ENCODE measurements around the gene TBC1D5.
A peak's percentile ranks its signal among the peaks of the same experiment; 100 is the strongest.
"Not testable (repeated sequence)": the region's sequence is repeated elsewhere in the genome, so short reads cannot be mapped to it uniquely, and the experiment has no call there.

The TBC1D5 gene, protein sequence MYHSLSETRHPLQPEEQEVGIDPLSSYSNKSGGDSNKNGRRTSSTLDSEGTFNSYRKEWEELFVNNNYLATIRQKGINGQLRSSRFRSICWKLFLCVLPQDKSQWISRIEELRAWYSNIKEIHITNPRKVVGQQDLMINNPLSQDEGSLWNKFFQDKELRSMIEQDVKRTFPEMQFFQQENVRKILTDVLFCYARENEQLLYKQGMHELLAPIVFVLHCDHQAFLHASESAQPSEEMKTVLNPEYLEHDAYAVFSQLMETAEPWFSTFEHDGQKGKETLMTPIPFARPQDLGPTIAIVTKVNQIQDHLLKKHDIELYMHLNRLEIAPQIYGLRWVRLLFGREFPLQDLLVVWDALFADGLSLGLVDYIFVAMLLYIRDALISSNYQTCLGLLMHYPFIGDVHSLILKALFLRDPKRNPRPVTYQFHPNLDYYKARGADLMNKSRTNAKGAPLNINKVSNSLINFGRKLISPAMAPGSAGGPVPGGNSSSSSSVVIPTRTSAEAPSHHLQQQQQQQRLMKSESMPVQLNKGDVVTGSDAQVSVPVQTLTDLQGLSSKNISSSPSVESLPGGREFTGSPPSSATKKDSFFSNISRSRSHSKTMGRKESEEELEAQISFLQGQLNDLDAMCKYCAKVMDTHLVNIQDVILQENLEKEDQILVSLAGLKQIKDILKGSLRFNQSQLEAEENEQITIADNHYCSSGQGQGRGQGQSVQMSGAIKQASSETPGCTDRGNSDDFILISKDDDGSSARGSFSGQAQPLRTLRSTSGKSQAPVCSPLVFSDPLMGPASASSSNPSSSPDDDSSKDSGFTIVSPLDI

DNA sequence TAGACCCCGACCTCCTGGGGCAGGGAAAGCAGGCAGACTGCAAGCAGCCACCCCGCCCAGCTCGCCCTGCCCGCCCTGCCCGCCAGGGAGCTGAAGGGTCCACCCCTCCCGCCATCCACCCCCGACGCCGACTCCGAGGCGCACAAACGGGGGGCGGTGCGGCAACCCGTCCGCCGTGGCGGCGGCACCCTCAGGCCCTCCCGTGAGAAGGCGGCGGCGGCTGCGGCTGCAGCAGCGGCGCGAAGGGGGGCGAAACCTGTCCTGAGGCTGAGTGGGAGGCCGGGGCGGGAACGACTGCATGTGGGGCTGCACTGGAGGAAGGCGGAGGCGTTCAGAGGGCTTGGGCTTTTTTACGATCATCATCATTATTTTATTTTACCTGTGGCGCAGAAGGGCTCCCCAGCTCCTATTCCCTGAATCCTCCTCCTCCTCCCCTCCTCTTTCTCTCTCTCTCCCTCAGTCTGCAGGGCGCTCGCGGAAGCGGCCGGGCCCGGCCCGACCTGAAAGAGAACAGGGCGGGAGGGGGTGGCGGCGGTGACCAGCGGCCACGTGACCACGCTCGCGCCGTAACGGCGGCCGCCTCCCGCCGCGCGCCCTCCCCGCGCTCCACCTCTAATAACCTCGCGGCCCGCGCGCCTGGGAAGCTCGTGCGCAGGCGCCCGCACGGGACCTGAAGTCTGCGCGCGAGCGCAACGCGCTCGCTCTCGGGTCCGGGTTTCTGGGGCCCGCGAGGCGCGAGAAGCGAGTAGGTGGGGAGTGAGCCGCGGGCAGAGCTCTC lies at the start of gene TBC1D5:
Gene TBC1D5 (minus strand): TSS at position 530 of the 778 bp plus-strand sequence. CDS start 234,061 bp downstream, outside the sequence.
- peak; percentile 95 for DNase-seq

DNA sequence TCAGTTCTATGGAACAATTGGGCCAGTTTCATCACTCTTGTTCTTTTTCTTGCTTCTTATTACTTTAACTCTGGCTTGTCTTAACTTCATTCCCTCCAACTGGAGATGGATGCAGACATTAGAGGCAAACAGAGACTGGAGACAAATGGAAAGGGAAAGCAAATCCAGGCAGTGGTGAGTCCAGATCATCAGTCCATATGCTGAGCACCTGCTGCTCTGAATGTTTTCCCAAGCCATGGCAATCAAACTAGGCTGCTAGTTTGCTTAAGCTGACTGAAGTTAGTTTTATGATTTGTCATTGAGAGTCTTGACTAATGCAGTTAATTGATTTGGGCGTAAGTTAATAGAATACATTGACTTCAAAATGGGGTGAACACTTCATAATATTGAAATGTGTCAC lies 41.0 kb upstream of the TBC1D5 start:
- DNase-seq = no peak

DNA sequence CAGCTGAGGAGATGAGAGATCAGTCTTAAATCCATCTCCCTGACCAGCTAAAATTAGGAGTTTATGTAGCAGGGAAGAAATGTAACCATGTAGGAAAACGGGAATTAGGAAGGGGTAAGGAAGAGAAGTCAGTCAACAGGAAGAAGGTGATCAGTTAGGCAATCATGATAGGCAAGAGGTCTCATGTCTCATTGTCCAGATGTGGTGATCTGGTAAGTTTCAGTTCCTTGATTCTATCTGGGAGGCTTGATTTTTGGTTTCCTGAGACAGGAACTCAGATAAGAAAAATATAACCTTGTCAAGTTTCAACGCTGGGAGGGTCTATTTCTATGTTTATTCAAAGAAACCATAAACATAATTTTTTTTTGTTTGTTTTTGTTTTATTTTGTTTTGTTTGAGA lies 40.3 kb upstream of the TBC1D5 start:
- no peak for DNase-seq

DNA sequence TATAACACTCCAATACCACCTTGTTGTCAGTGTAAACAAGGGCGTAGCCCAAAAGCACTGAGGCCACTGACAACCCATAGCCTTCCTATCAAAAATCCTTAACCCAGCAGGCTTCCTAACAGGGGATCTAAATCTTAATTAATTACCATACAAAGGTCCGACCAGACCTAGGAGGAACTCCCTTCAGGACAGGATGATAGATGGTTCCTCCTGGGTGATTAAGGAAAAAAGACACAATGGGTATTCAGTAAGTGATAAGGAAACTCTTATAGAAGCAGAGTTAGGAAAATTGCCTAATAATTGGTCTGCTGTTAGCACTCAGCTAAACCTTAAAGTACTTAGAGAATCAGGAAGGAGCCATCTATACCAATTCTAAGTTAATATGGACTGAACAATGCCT lies 37.9 kb upstream of the TBC1D5 start:
- not testable (repeated sequence) for DNase-seq

DNA sequence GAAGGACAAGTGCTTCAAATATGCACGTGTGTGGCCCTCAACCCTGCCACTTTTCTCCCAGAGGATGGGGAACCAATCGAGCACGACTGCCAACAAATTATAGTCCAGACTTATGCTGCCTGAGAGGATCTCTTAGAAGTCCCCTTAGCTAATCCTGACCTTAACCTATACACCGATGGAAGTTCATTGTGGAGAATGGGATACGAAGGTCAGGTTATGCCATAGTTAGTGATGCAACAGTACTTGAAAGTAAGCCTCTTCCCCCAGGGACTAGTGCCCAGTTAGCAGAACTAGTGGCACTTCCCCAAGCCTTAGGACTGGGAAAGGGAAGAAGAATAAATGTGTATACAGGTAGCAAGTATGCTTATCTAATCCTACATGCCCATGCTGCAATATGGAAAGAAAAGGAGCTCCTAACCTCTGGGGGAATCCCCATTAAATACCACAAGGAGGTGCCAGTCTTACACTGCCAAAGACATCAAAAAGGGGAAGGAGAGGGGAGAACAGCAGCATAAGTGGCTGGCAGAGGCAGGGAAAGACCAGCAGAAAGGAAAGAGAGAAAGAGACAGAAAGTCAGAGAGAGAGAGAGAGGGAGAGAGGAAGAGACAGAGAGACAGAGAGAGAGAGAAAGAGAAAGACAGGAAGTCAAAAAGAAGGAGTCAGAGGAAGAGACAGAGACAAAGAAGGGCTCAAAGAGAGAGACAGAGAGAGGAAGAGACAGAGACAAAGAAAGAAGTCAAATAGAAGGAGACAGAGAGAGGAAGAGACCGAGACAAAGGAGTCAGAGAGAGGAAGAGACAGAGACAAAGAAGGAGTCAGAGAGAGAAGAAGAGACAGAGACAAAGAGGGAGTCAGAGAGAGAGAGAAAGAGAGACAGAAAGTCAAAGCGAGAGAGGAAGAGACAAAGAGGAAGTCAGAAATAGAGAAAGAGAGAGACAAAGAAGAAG lies 37.1 kb upstream of the TBC1D5 start:
- not testable (repeated sequence) for DNase-seq

DNA sequence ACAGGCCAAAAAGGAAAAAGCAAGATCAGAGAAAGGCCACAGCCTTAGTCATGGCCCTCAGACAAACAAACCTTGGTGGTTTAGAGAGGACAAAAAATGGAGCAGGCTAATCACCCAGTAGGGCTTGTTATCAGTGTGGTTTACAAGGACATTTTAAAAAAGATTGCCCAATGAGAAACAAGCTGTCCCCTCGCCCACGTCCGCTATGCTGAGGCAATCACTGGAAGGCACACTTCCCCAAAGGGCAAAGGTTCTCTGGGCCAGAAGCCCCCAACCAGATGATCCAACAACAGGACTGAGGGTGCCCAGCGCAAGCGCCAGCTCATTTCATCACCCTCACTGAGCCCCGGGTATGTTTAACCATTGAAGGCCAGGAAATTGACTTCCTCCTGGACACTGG lies 34.9 kb upstream of the TBC1D5 start:
- not testable (repeated sequence) for DNase-seq

DNA sequence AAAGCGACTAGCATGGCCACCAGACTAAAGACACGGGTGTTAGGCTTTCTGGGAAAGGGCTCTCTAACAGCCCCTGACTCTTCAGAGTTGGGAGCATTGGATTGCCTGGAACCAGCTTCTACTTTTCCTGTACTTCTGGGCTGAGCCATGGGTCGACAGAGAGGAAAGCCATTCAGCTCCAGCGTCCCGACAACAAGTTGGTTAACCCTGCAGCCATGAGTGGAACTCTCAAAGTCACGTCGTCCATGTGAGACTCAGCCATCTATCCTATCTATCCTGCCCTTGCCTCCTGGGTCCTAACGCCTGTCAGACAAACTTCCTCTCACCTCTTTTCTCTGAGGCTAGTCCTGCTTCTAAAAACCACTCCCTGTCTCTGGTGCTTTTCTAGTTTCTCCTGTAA lies 32.6 kb upstream of the TBC1D5 start:
- DNase-seq = no peak

DNA sequence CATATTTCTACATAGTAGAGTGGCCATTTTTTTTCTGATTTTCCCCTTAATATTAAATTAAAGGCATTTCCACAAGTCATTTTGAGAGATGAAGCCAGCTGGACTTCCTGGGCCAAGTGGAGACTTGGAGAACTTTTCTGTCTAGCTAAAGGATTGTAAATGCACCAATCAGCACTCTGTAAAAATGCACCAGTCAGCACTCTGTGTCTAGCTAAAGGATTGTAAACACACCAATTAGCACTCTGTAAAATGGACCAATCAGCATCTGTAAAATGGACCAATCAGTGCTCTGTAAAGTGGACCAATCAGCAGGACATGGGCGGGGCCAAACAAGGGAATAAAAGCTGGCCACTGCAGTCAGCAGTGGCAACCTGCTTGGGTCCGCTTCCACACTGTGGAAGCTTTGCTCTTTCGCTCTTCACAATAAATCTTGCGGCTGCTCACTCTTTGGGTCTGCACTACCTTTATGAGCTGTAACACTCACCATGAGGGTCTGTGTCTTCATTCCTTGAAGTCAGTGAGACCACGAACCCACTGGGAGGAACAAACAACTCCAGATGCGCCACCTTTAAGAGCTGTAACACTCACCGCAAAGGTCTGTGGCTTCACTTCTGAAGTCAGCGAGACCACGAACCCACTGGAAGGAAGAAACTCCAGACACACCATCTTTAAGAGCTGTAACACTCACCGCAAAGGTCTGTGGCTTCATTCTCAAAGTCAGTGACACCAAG lies 31.9 kb upstream of the TBC1D5 start:
- not testable (repeated sequence) for DNase-seq

DNA sequence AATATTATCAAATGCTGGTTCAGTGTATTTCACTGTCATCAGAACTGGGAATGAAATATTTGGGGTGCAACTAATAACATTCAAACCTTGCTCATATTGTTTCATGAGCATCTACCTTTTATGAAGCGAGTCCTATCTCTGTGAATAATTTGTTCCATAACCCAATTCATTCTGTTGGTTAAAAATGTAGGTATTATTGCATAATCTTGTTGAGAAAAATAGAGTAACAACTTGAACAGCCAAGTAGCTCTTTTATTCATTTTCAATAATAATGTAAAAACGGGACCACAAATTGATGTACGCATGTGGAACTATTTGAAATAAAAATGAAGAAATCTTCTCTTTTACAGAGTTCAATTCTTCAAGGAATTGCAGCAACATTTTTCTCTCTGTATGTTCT lies 30.1 kb upstream of the TBC1D5 start:
- DNase-seq = no peak

DNA sequence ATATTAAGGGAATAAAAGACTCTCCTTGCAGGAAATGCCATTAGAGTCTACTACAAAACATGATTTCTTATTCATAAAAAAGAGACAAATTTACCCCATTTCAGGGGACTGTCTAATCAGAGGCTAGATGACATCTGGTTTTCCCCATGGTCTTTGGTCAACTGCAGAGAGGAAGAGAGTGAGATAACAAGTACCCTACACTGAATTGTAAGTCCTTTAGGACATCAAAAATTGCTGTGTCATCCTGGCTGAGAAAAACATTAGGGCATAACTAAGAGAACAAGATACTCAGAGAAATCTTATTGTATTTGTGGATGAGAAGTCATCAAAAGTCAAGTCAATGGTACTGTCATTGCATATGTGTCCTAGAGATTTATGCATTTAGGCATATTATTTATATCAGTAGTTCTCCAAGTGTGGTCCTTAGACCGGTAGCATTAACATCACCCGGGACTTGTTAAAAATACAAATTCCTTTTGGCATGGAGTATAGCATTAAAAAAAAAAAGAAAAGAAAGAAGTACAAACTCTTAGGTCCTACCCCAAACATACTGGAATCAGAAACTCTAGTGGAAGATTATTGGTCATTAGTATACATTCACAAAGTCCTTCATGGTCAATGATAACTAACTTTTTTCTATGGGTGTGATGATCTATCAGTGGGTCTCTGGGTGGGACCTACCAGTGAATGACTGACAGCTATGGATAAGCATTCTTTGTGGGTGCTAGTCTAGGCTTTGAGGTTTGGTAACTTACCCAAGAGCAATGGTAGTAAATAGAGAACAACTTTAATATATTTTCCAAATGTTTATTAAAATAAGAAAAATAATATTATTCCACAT lies 29.0 kb upstream of the TBC1D5 start:
- DNase-seq = no peak

DNA sequence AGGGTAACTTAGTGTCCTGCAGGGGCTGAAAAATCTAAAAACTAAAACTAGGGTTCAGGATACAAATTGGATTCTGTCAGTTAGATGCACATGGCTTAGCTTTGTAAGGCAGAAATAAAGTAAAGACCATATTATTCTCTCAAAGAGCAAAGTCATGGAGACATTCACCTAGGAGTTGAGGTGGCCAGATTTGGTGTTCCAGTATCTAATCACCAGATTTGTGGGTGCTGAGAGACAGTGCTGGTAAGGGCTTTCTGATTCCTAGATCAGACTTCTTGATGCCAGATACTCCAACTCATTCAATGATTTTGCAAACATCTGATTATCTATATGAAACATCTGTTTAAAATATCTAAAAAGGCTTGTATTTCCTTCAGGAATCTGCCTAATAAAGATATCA lies 28.3 kb upstream of the TBC1D5 start:
- DNase-seq = no peak

DNA sequence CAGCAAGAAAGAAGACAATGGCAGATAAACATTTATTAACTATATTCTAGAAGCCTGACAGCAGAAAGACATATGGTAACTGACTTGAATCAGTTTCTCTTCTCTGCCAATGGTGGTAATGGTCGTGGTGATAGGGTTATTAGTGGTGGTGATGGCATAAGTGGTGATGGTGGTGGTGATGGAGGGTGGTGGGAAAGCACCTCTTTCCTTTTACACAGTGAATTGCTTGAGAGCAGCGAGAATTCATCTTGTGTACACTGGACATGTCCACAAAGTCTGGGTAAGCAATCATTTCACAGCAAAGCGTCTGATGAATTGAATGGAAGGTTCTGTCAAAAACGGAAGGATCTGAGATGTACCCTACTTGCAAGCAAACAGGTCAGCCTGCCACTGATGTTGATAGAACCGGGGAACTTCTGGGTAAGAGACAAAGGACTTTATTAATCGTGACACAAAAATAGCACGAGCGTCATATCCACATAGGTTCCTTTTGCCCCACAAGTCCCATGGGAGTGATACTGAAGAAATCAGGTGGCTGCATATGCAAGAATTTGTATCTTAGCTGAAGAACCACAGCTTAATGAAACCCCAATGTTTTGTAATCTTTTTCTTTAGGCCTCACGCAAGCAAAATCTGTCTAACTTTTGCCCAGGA lies 23.5 kb upstream of the TBC1D5 start:
- no peak for DNase-seq

DNA sequence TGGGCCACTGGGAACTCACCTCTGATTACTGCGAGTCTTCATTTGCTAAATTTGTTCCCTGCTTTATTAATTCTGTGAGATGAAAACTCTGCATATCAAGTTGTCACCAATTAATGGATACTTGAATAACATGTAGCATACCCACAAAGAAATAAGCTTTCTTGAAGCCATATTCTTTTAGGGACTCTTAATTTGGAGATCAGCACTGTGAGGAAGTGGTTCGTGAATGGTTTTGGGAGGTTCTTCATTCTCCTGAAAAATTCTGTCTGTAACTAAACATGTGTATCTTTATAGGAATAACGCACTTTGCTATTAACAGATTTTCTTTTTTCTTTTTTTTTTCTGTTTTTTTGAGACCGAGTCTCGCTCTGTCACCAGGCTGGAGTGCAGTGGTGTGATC lies 19.1 kb upstream of the TBC1D5 start:
- no peak for DNase-seq

DNA sequence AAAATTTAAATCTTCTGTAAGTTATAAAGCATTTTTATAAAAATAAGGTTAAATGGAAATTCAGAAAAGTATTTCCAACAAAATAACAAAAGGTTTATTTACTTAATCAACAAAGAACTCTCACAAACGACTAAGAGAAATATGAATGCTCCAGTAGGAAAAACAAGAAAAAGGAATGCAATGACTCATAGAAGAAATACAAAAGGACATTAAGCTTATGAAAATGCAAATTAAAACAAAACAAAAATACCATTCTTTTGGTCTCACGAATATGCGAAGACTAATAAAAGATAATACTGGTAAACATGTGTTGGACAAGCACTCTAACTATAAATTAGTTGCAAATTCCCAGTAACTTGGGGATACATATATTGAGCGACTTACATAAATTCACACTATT lies 17.5 kb upstream of the TBC1D5 start:
- DNase-seq = no peak

DNA sequence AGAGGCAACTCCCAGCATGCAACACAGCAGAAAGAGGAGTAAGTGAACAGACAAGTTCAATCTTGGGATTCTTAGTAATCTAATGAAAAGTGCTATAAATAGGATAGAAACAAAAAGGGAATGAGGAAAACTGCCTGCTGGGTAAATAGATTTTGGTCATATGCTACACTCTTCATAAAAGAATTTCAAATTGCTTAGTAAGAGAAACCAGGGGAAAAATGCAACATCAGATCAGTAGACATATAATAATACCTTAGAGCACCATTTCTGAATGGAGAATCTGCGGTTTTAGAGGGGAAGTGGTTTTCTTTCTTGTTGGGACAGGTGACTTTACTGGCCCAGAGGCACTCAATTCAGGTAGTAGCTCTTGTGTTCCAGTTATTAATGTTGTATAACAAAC lies 13.4 kb upstream of the TBC1D5 start:
- DNase-seq = no peak

DNA sequence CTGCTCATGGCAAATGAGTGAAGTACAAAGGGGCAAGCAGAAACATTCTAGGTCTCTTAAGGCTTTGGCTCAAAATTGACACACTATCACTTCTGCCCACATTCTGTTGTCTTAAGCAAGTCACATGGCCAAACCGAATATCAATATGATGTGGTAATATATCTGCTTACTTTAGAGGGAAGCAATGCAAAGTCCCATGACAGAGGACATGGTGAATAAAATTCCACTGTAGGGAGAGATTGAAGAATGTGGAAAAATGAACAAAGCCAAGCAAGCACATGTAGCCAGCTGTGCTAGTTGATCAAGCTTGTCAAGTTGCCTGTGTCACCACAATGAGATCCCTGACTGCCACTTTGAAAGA lies 11.2 kb upstream of the TBC1D5 start:
- DNase-seq = no peak

DNA sequence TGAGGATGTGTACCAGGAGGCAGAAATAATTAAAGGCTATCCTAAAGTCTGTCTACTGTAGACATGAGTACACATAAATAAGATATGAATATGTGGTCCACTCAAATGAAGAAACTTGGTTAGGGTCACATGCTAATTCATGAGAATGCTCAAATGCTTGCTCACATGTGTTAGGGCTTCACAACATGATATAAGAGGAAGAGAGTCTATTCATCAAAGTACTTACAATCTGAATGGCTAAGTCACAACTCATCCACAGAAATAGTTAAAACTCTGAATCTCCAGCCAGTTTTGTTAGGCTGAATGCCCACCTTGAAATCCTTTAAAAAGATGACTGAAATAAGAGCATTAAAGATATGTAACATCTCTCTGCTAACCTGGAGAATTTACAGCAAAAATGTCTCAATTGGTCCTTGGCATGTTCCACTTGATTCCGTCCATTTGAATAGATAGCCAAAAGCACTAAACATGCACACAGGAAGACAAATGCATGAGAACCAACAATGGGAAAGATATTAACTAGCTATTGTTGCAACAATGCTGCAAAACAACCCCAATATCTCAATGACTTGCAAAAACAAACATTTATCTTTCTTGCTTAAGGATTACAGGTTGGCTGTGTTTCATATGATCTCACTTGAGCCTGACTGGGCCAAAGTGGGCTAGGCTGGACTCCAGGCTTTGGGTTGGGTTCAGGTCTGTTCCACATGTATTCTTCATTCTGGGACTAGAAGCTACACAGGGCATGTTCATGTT lies 10.6 kb upstream of the TBC1D5 start:
- no peak for DNase-seq

DNA sequence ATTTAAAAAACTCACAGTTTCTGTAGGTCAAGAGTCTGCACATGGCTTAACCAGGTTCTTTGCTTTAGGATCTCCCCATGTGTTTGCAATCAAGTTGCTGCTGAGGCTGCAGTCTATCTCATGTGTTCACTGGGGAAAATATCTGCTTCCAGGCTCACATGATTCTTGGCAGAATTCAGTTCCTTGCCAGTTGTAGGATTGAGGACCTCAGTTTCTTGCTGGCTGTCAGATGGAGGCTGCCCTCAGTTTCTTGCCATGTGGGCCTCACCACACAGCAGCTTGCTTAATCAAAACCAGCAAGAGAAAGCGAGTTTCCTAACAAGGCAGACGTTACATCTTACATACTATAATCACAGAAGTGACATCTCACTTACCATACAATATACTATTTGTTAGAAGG lies 10.0 kb upstream of the TBC1D5 start:
- no peak for DNase-seq

DNA sequence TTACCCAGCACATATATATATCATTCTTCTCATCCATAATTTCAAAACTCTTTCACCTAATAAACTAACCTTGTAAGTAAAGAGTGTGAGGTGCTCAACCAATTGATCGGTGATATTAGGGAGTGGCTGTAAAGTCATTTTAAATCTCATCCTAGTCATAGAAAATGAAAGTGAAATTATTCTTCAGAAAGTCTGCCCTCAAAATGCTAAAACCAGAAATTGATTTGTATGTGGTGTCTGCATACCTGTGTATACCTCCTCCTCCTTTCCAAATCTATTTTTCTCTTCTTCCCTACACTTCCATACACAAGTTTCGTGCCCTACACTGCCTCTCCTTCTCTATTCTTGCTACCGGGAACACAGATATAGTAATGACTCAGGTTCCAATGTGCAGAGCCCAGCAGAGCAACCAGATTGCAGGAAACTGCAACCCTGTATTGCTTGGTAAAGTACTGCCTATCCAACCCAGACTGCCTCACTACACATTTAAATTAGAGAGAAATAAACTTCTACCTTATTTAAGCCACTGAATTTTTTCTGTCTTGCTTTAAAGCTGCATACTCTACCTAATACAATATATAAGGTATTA lies 7.4 kb upstream of the TBC1D5 start:
- DNase-seq = no peak

Measured in islet precursor cell (in vitro differentiated cells).